MCF 10A (cell line): ENCODE results near the gene WDFY3. TPM values are rescaled to one million over a fixed set of nuclear protein-coding genes. Genes with fewer than 3 reads are reported as not detected.

Experiments
- BruUV-seq: library from RNA; stranded (reverse); fragments of 400-500 nt; replicated peaks from 2 replicates; lab custom pipeline; 2021; lab: Mats Ljungman, UMichigan
- CTCF ChIA-PET: fragments of 300-600 bp; sonication (Branson Sonifier 250); formaldehyde crosslinking; extraction: SDS; loops from one replicate; lab custom pipeline; 2021; ENCODE audit warnings: antibody characterized with exemption, inconsistent platforms; lab: Yijun Ruan, JAX
- POLR2A ChIA-PET: fragments of 300-600, 350-650 bp; sonication (Branson Sonifier 250); formaldehyde crosslinking; extraction: SDS; loops from one replicate; lab custom pipeline; 2020; ENCODE audit warnings: antibody characterized with exemption, inconsistent platforms; lab: Yijun Ruan, JAX
- DNase-seq: peaks from one replicate; pipeline ENCODE4 v3.0.0-alpha.2; 2018; ENCODE audit not compliant: unreplicated experiment
- H3K27ac Mint-ChIP-seq: one replicate; pipeline ENCODE4 v1.8.0; 2022; ENCODE audit warnings: mild to moderate bottlenecking, low read depth, mixed read lengths; ENCODE audit not compliant: unreplicated experiment
- H3K27me3 Mint-ChIP-seq: one replicate; pipeline ENCODE4 v1.8.0; 2022; ENCODE audit warnings: mixed read lengths; ENCODE audit not compliant: insufficient read depth, unreplicated experiment
- H3K36me3 Mint-ChIP-seq: one replicate; pipeline ENCODE4 v1.8.0; 2022; ENCODE audit warnings: mild to moderate bottlenecking, moderate library complexity, mixed read lengths; ENCODE audit not compliant: insufficient read depth, unreplicated experiment
- H3K4me1 Mint-ChIP-seq: one replicate; pipeline ENCODE4 v1.8.0; 2022; ENCODE audit warnings: mixed read lengths; ENCODE audit not compliant: insufficient read depth, unreplicated experiment
- H3K4me3 Mint-ChIP-seq: one replicate; pipeline ENCODE4 v1.8.0; 2022; ENCODE audit warnings: mild to moderate bottlenecking, moderate library complexity, mixed read lengths; ENCODE audit not compliant: unreplicated experiment
- H3K9me3 Mint-ChIP-seq: one replicate; pipeline ENCODE4 v1.8.0; 2022; ENCODE audit warnings: mixed read lengths; ENCODE audit not compliant: unreplicated experiment
- CTCF ChIP-seq: fragments of 200-600 bp; IDR thresholded peaks from one replicate; pipeline ENCODE4 v1.8.0; 2022; ENCODE audit warnings: antibody characterized with exemption, mild to moderate bottlenecking; ENCODE audit not compliant: unreplicated experiment
- intact Hi-C: fragments of 100-400 bp; cut with micrococcal nuclease; formaldehyde crosslinking; loops from 2 replicates; pipeline ENCODE4 v1.14.1; 2022
- total RNA-seq: library from RNA; stranded (reverse); gene quantifications from 2 replicates; pipeline ENCODE4 v1.2.3, GENCODE V29; 2022

The WDFY3 gene
- total RNA-seq, 1 experiment from 2014 or later: 90.7 TPM

GRCh38 chr4:84652478-84652877, 314.0 kb downstream of the WDFY3 start:
- DNase-seq: no peak
- H3K27me3 Mint-ChIP-seq: no peaks in the 10 kb centered on the region
- peaks cover 8% of the 10 kb centered on the region for H3K9me3 Mint-ChIP-seq
- H3K27ac Mint-ChIP-seq: peak overlapping the region; percentile 35
- no peak overlapping the region for H3K4me3 Mint-ChIP-seq
- no peak for TF ChIP-seq CTCF
- CTCF ChIA-PET: interaction anchor here (1.2 kb wide), 1 partner anchor 74 kb away, joined by 3 read pairs; no protein-coding TSS in a partner anchor
- H3K36me3 Mint-ChIP-seq: no peaks in the 10 kb centered on the region
- H3K4me1 Mint-ChIP-seq: no peaks in the 10 kb centered on the region
- POLR2A ChIA-PET: interaction anchor here (0.7 kb wide), 1 partner anchor 15 kb away, joined by 3 read pairs; no protein-coding TSS in a partner anchor
- no TSS peak for BruUV-seq
- intact Hi-C loops: no loop called here

- no peak for DNase-seq
- ChIA-PET CTCF (interaction anchor here (1.2 kb wide), 1 partner anchor 73 kb away, joined by 3 read pairs; no protein-coding TSS in a partner anchor), POLR2A (interaction anchor here (0.6 to 1.1 kb wide), 3 partner anchors 8 to 67 kb away, joined by 3 read pairs; no protein-coding TSS in a partner anchor)
- Mint-ChIP-seq H3K27me3 (no peaks in the 10 kb centered on the region), H3K4me1 (no peaks in the 10 kb centered on the region), H3K27ac (peak overlapping the region; percentile 35), H3K4me3 (no peak overlapping the region), H3K9me3 (peaks cover 2% of the 10 kb centered on the region), H3K36me3 (no peaks in the 10 kb centered on the region)
- TF ChIP-seq CTCF: no peak
- intact Hi-C loops: no loop called here
- no TSS peak for BruUV-seq
Measured at GRCh38 chr4:84651499-84651898, 315.0 kb downstream of the WDFY3 start.

- Mint-ChIP-seq H3K27ac (no peak overlapping the region), H3K4me3 (no peak overlapping the region), H3K27me3 (no peaks in the 10 kb centered on the region), H3K36me3 (no peaks in the 10 kb centered on the region), H3K4me1 (no peaks in the 10 kb centered on the region), H3K9me3 (no peaks in the 10 kb centered on the region)
- no peak for TF ChIP-seq CTCF
- CTCF ChIA-PET: interaction anchor here (0.6 kb wide), 2 partner anchors 24 to 79 kb away, joined by 4 to 5 read pairs; no protein-coding TSS in a partner anchor
- POLR2A ChIA-PET: interaction anchor here (0.7 to 1.5 kb wide), 4 partner anchors 10 to 71 kb away, joined by 3 to 7 read pairs (median 4); no protein-coding TSS in a partner anchor
- no peak for DNase-seq
- BruUV-seq: TSS peak; percentile 37
- intact Hi-C loops: no loop called here
Measured at GRCh38 chr4:84648863-84649647, 317.4 kb downstream of the WDFY3 start.

GRCh38 chr4:84648178-84648577, 318.3 kb downstream of the WDFY3 start:
- intact Hi-C loops: no loop called here
- peaks cover under 1% of the 10 kb centered on the region for H3K36me3 Mint-ChIP-seq
- DNase-seq: no peak
- no peak for TF ChIP-seq CTCF
- no peak overlapping the region for H3K27ac Mint-ChIP-seq
- BruUV-seq: no TSS peak
- CTCF ChIA-PET: interaction anchor here (0.6 kb wide), 1 partner anchor 78 kb away, joined by 5 read pairs; no protein-coding TSS in a partner anchor
- no peaks in the 10 kb centered on the region for H3K27me3 Mint-ChIP-seq
- no peaks in the 10 kb centered on the region for H3K4me1 Mint-ChIP-seq
- H3K9me3 Mint-ChIP-seq: no peaks in the 10 kb centered on the region
- H3K4me3 Mint-ChIP-seq: no peak overlapping the region
- POLR2A ChIA-PET: interaction anchor here (1.5 kb wide), 1 partner anchor 9 kb away, joined by 7 read pairs; no protein-coding TSS in a partner anchor
